HL-60 (cell line): Measurements from ENCODE around the gene TTYH2.

Source experiments
- CTCF ChIP-seq: IDR thresholded peaks from one replicate; pipeline ENCODE4 v1.5.1; 2011; ENCODE audit warnings: low read length, control low read depth, inconsistent platforms; ENCODE audit not compliant: insufficient read depth
- GABPA ChIP-seq: IDR thresholded peaks from 2 replicates; pipeline ENCODE4 v1.6.1; 2012; ENCODE audit warnings: low read depth
- POLR2AphosphoS5 ChIP-seq: IDR thresholded peaks from 2 replicates; pipeline ENCODE4 v1.6.1; 2012; ENCODE audit warnings: low read depth
- SPI1 ChIP-seq: IDR thresholded peaks from 2 replicates; pipeline ENCODE4 v1.6.1; 2012; ENCODE audit warnings: low read depth, mild to moderate bottlenecking, borderline replicate concordance

GRCh38 chr17:74194682-74195081 is 18.7 kb upstream of the TTYH2 start:
- TF ChIP-seq CTCF (no peak), GABPA (no peak), POLR2AphosphoS5 (no peak), SPI1 (no peak)
